Measurements from ENCODE around the gene CALCOCO2.
A peak's percentile ranks its signal among the peaks of the same experiment; 100 is the strongest.
"Not testable (repeated sequence)": the region's sequence is repeated elsewhere in the genome, so short reads cannot be mapped to it uniquely, and the experiment has no call there.

The CALCOCO2 gene

DNA sequence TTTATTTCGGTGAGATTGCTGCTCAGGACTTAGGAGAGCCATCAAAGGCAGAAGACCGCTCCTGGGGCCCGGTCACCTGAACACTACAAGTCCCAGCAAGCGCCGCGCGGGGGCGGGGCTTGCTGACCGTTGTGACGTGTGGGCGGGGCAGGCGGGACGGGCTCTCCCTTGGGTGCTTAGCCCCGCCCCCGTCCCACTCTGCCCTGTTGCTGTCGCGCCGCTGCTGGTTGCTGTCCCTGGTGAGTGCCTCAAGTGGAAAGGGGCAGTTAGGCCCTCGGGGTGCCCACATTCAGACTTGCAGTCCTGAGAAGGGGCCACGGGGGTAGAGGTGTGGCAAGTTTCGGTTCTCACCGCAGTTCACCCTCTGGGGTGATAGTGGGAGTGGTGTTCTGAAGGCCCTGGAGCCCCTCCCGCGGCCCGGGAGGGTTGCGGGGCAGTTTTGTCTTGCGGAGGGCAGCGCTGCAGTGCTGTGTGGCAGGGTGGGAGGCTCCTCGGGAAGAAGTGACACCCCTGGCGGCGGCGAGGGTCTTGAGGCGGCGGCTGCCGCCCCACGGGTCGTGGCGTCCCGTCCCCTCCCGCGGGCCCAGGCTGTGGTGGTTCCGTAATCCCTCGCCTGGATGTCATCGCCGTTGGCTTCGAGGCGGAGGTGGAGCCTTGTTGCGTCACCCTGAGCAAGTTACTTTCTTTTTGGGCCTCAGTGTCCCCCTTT, at the start of gene CALCOCO2:
CALCOCO2 (plus strand) TSS at position 196 of the 709 bp plus-strand sequence. CDS start 10,673 bp downstream, outside the sequence.
- peak; percentile 76 to 82 for DNase-seq (ENCODE audit: low read depth in 2 of 2)

DNA sequence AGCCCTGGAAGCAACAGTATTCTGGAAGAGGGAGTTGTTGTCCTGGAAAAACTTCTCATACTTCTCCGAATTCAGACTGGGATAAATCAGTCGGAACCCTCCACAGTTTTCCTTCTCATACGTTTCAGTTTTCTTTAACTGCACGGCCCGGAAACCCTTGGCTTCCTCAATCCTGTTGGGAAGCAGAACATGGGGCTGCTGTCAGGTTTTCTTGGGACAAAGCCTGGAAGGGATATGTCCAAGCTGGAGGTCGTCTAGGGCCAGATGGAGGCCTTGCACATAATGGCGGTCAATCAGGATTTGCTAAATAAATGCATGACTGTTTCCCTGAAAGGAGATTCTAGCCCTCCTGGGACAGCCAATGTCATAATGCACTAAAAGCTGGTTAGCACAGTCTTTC, 43.0 kb upstream of the CALCOCO2 start:
- no peak for DNase-seq (ENCODE audit: low read depth in 2 of 2)

DNA sequence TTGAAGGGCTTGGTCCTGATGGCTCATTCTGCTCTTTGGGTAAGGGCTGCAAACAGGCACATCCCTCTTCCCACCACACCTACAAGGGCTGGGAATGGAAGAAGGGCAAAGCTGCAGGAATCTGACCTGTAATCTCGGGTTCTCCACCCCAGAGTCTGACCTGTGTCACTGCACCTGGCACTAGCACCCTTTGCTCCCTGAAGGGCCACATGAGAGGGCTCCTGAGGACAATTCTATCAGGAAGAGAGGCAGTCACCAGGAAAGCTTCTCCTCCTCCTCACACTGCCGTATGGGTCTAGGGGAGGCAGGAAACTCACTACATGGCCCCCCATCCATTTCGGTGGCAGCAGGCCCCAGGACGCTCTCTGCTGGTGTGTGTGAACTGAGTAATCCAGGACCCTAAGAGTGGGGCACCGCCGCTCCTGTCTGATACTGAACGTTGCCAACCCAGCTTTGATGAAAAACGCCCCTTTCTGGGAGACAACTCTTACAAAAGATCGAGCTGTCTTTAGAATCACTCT, 40.2 kb upstream of the CALCOCO2 start:
- no peak for DNase-seq (ENCODE audit: low read depth in 2 of 2)

GRCh38 chr17:48791128-48792032, 39.5 kb upstream of the CALCOCO2 start:
- DNase-seq (ENCODE audit: low read depth in 2 of 2) = no peak

- DNase-seq (ENCODE audit: low read depth in 2 of 2) = no peak
These were observed 38.6 kb upstream of the CALCOCO2 start for GRCh38 chr17:48792033-48792798.

- no peak for DNase-seq (ENCODE audit: low read depth in 2 of 2)
These were observed 35.2 kb upstream of the CALCOCO2 start for GRCh38 chr17:48795444-48796162.

DNA sequence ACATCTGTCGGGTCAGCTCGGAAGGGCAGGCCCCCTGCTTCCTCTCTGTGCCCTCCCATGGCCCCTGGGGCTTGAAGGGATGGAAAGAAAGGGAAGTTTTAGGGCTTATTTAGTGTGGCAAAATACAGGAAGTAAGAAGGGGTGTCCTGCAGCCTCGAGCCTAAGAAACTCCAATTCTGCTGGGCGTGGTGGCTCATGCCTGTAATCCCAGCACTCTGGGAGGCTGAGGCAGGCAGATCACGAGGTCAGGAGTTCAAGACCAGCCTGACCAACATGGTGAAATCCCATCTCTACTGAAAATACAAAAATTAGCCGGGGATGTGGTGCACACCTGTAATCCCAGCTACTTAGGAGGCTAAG, 34.7 kb upstream of the CALCOCO2 start:
- not testable (repeated sequence) for DNase-seq (ENCODE audit: low read depth in 2 of 2)

DNA sequence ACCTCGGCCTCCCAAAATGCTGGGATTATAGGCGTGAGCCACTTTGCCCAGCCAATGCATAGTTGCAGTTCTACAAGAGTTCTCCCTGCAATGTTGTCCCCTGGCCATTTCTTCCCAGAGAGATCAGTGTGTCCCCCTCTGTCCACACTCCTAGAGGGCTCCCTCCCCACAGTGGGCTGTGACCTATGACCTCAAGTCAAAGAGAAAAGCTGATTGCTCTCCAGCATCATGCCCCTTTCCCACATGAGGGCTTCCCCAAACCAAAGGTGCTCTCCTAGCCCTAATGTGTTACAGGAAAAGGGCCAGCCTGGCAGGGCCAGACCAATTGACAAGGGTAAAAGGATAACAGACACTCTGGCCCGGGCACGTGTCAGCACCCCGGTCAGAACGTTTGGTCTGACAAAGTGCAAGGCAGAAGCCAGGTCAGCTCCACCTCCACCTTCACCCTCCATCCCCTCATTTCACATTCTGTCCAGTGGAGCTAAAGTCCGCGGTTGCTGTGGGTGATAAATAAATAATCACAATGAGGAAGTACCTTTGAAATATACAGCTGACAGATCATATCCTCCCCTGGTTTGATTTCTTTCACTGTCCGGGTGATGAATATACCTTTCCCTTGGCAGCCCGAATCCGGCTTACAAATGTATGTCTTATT, 31.6 kb upstream of the CALCOCO2 start:
- no peak for DNase-seq (ENCODE audit: low read depth in 2 of 2)

- DNase-seq (ENCODE audit: low read depth in 2 of 2) = no peak
These were observed 30.1 kb upstream of the CALCOCO2 start for GRCh38 chr17:48800626-48801217.

- peak; percentile 61 to 65 for DNase-seq (ENCODE audit: low read depth in 2 of 2)
These were observed 25.9 kb upstream of the CALCOCO2 start for GRCh38 chr17:48804936-48805411.

GRCh38 chr17:48809182-48809581, 21.7 kb upstream of the CALCOCO2 start:
- no peak for DNase-seq (ENCODE audit: low read depth in 2 of 2)

DNA sequence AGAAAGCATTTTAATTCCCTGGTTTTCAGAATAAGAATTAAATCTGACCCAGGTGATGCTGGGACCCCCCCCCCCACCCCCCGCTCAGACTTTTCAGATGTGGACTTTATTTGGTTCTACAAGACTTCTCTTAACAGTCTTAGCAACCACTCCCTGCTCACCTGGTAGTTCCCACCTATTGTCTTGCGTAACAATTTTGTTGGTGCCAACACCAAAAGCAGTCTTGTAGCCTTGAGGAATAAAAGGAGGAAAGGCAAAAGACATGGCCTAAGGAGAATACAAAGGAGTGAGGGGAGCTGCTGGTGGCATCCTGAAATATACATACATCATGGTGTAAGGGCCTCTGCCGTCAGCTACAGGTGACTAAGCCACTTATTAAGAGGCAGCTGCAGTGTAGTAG, 18.8 kb upstream of the CALCOCO2 start:
- no peak for DNase-seq (ENCODE audit: low read depth in 2 of 2)

DNA sequence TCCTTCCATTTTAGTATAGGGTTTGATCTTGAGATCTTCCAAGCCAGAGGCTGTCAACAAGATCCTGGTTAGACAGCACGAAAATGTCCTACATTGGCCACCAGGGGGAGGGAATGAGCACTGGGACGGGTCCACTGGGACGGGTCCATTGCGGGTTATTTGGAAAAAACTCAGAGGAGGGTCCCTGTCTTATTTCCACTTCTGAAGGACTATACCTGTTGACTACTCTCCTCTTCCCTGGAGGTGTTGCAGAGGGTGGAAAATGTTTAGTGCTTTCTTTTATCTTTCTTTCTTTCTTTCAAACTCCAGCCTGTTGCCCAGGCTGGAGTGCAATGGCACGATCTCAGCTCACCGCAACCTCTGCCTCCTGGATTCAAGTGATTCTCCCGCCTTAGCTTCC, 16.3 kb upstream of the CALCOCO2 start:
- peak; percentile 46 to 47 for DNase-seq (ENCODE audit: low read depth in 2 of 2)

- no peak for DNase-seq (ENCODE audit: low read depth in 2 of 2)
These were observed 15.5 kb upstream of the CALCOCO2 start for GRCh38 chr17:48815311-48815710.

GRCh38 chr17:48816438-48816773, 14.4 kb upstream of the CALCOCO2 start:
- no peak for DNase-seq (ENCODE audit: low read depth in 2 of 2)

DNA sequence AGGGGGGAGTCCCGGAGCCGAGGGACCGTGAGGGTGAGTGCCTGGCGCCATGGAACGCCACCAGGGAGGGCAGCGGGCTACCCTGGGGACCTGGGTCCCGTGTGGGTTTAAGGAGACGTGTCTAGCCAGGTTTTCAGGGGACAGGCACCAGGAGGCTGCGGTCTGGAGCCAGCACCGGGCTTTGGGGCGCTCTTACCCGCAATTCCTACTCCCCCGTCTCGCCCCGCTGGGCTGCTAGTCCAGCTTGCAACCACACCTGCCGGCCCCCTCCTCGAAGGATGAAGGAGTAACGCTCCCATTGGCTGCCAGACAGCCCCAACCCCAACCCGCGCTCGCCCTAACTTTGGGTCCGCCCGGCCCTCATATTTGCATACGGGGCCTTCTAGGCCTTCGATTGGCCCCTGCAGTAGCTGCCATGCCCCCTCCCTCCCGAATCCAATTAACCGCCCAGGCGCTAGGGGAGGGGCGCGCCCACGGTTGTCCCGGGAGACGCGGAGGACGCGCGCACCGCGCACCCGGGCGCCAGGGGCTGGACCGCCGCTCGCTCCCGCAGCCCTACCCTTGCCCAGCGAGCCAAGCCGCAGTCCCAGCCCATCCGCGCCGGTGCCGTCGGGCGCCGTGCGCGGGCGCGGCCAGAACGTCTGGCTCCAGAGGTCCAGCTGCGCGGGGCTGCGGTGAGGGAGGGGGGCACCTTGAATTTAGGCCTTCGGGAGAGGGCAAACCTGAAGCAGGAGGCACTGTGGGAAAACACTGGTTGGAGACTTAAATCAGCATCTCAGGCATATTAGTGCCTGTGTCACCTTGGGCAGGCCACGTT, 13.9 kb upstream of the CALCOCO2 start, which contains the start of gene TTLL6:
TTLL6 (minus strand) TSS at position 456 of the 817 bp plus-strand sequence; CDS start at position 299, 157 bp downstream.
- peak; percentile 49 to 60 for DNase-seq (ENCODE audit: low read depth in 2 of 2)

DNA sequence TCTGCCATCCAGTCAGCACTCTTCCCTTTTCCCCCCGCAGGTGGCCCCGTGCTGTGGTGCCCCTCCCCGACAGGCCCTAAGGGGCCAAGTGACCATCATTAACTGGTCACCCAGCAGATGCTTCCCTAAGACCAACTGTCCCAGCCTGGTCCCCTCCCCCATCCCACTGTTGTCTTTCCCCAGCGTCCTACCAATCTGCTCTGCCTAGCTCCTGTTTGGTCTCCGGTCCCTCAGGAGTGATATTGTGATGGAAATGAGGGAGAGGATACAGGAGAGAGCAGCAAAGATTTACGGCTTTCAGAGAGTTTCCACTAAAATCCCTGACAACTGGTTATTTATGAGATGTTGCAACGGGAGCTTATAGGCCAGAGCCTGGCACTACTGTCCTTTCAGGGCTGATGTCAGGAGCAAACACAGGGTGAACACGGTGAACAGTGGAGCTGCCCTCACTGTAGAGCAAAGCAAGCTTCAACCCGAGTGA, 12.4 kb upstream of the CALCOCO2 start:
- no peak for DNase-seq (ENCODE audit: low read depth in 2 of 2)

DNA sequence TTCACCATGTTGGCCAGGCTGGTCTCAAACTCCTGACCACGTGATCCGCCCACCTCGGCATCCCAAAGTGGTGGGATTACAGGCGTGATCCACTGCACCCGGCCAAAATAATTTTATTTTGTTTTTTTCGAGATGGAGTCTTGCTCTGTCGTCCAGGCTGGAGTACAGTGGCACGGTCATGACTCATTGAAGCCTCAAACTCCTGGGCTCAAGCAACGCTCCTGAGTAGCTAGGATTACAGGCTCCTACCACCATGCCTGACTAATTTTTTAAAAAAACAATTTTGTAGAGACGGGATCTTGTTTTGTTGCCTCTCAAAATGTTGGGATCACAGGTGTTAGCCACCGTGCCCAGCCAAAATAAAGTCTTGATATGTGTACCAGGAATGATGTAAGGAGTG, 11.4 kb upstream of the CALCOCO2 start:
- no peak for DNase-seq (ENCODE audit: low read depth in 2 of 2)

DNA sequence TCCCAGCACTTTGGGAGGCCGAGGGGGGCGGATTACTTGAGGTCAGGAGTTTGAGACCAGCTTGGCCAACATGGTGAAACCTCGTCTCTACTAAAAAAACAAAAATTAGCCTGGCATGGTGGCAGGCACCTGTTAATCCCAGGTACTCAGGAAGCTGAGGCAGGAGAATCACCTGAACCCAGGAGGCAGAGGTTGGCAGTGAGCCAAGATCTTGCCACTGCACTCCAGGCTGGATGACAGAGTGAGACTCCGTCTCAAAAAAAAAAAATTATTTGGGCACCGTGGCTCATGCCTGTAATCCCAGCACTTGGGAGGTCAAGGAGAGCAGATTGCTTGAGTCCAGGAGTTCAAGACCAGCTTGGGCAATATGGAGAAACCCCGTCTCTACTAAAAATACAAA, 9.9 kb upstream of the CALCOCO2 start:
- not testable (repeated sequence) for DNase-seq (ENCODE audit: low read depth in 2 of 2)

Data from activated CD4-positive, alpha-beta T cell treated with anti-CD3 and anti-CD28 coated beads for 24 hours (primary cell).